ENCODE data around the gene LHX3.

The LHX3 gene

GRCh38 chr9:136204838-136205706 lies at the start of gene LHX3:
Gene LHX3, minus strand, starts transcription at chr9:136205128. Its CDS starts 116 bp downstream, at chr9:136205012.
- peak; percentile 38 for DNase-seq (ENCODE audit: low spot score)

- no peak for DNase-seq (ENCODE audit: low spot score)
Measured at GRCh38 chr9:136253246-136254130, 48.6 kb upstream of the LHX3 start.

GRCh38 chr9:136252846-136253245 lies 47.9 kb upstream of the LHX3 start:
- DNase-seq (ENCODE audit: low spot score) = no peak

- no peak for DNase-seq (ENCODE audit: low spot score)
Measured at GRCh38 chr9:136252281-136252680, 47.4 kb upstream of the LHX3 start.

- no peak for DNase-seq (ENCODE audit: low spot score)
Measured at GRCh38 chr9:136251264-136252115, 46.6 kb upstream of the LHX3 start.

GRCh38 chr9:136250676-136251075 lies 45.7 kb upstream of the LHX3 start:
- no peak for DNase-seq (ENCODE audit: low spot score)

- DNase-seq (ENCODE audit: low spot score) = no peak
Measured at GRCh38 chr9:136249877-136250559, 45.1 kb upstream of the LHX3 start.

- no peak for DNase-seq (ENCODE audit: low spot score)
Measured at GRCh38 chr9:136248951-136249876, 44.3 kb upstream of the LHX3 start.

GRCh38 chr9:136247947-136248637 lies 43.2 kb upstream of the LHX3 start:
- no peak for DNase-seq (ENCODE audit: low spot score)

- no peak for DNase-seq (ENCODE audit: low spot score)
Measured at GRCh38 chr9:136247551-136247916, 42.6 kb upstream of the LHX3 start.

GRCh38 chr9:136246849-136247550 lies 42.1 kb upstream of the LHX3 start:
- no peak for DNase-seq (ENCODE audit: low spot score)

- DNase-seq (ENCODE audit: low spot score) = peak; percentile 87
Measured at GRCh38 chr9:136245219-136246150, 40.6 kb upstream of the LHX3 start, which contains the start of gene QSOX2. Gene QSOX2, minus strand, starts transcription at chr9:136245812. Its CDS starts 9 bp downstream, at chr9:136245803.

- no peak for DNase-seq (ENCODE audit: low spot score)
Measured at GRCh38 chr9:136244969-136245218, 40.0 kb upstream of the LHX3 start.

GRCh38 chr9:136244122-136244968 lies 39.4 kb upstream of the LHX3 start:
- no peak for DNase-seq (ENCODE audit: low spot score)

GRCh38 chr9:136243631-136244030 lies 38.7 kb upstream of the LHX3 start:
- no peak for DNase-seq (ENCODE audit: low spot score)

GRCh38 chr9:136242918-136243525 lies 38.1 kb upstream of the LHX3 start:
- peak; percentile 75 for DNase-seq (ENCODE audit: low spot score)

- no peak for DNase-seq (ENCODE audit: low spot score)
Measured at GRCh38 chr9:136242248-136242647, 37.3 kb upstream of the LHX3 start.

All from hematopoietic multipotent progenitor cell treated with erythropoietin and hydrocortisone succinate and interleukin-3 and kit ligand, for 15 days (in vitro differentiated cells).